Left ventricle myocardium inferior (tissue), 1 donor: ENCODE data around the gene JADE1. TPM values are rescaled to one million over a fixed set of nuclear protein-coding genes. Genes with fewer than 3 reads are reported as not detected.

Experiments used
- DNase-seq: peaks from one replicate; pipeline ENCODE4 v3.0.0-alpha.2; 2020
- H3K27ac ChIP-seq: fragments of 200-600 bp; replicated peaks from 2 replicates; pipeline ENCODE4 v1.8.0; 2021
- H3K27me3 ChIP-seq: fragments of 200-600 bp; 2 replicates; pipeline ENCODE4 v1.8.0; 2021; ENCODE audit warnings: low read depth
- H3K36me3 ChIP-seq: fragments of 200-600 bp; 2 replicates; pipeline ENCODE4 v1.8.0; 2021
- H3K4me1 ChIP-seq: fragments of 200-600 bp; 2 replicates; pipeline ENCODE4 v1.8.0; 2021
- H3K4me3 ChIP-seq: fragments of 200-600 bp; 2 replicates; pipeline ENCODE4 v1.8.0; 2021; ENCODE audit warnings: mild to moderate bottlenecking, moderate library complexity
- H3K9me3 ChIP-seq: fragments of 200-600 bp; replicated peaks from 2 replicates; pipeline ENCODE4 v1.8.0; 2021
- intact Hi-C: fragments of 100-400 bp; cut with micrococcal nuclease; formaldehyde crosslinking; loops from one replicate; pipeline ENCODE4 v1.11.0; 2022
- total RNA-seq: library from RNA; stranded (reverse); fragmentation: NEBNext Ultra II Directional; extraction: Animal tissue kit (Norgen Biotek cat#: 25700); gene quantifications from one replicate; pipeline ENCODE4 v1.2.1, GENCODE V29; 2021
- TF ChIP-seq, protein P1 (sequence below): fragments of 200-600 bp; IDR thresholded peaks from 2 replicates; pipeline ENCODE4 v1.8.0; 2021; ENCODE audit warnings: antibody characterized with exemption, mild to moderate bottlenecking, borderline replicate concordance
- donor health status: DM: no; HTN: yes; CAD: no; lungs with severe emphysema.

JADE1 gene
- total RNA-seq, 1 donor from 2014 or later: 22.1 TPM

DNA sequence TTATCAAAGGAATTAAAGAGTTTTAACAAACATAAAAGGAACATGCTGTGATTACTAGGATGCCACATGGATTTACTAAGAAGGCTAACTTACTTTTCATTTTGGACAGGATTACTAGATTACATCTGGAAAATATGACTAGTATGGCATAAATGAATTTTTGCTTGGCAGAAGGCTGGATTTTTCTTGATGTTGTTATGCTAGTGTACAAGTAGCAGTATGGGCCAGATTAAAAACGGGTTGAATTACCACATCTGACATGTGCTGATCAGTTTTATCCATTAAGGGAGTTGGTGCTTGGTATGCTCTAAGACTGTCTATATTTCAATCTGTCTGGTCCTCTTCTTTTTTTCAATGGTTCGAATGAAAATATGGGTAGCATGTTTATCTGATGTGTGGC is 70.5 kb downstream of the JADE1 start:
- Histone ChIP-seq H3K27me3 (no peaks in the 10 kb centered on the region), H3K4me3 (no peak overlapping the region), H3K4me1 (no peaks in the 10 kb centered on the region), H3K36me3 (peaks cover 4% of the 10 kb centered on the region), H3K27ac (no peak overlapping the region), H3K9me3 (no peaks in the 10 kb centered on the region)
- DNase-seq: no peak
- TF ChIP-seq, protein P1, sequence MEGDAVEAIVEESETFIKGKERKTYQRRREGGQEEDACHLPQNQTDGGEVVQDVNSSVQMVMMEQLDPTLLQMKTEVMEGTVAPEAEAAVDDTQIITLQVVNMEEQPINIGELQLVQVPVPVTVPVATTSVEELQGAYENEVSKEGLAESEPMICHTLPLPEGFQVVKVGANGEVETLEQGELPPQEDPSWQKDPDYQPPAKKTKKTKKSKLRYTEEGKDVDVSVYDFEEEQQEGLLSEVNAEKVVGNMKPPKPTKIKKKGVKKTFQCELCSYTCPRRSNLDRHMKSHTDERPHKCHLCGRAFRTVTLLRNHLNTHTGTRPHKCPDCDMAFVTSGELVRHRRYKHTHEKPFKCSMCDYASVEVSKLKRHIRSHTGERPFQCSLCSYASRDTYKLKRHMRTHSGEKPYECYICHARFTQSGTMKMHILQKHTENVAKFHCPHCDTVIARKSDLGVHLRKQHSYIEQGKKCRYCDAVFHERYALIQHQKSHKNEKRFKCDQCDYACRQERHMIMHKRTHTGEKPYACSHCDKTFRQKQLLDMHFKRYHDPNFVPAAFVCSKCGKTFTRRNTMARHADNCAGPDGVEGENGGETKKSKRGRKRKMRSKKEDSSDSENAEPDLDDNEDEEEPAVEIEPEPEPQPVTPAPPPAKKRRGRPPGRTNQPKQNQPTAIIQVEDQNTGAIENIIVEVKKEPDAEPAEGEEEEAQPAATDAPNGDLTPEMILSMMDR: no peak
- intact Hi-C loops: no loop called here

GRCh38 chr4:128880662-128881061 is 71.2 kb downstream of the JADE1 start:
- Histone ChIP-seq H3K4me1 (no peaks in the 10 kb centered on the region), H3K36me3 (no peaks in the 10 kb centered on the region)

DNA sequence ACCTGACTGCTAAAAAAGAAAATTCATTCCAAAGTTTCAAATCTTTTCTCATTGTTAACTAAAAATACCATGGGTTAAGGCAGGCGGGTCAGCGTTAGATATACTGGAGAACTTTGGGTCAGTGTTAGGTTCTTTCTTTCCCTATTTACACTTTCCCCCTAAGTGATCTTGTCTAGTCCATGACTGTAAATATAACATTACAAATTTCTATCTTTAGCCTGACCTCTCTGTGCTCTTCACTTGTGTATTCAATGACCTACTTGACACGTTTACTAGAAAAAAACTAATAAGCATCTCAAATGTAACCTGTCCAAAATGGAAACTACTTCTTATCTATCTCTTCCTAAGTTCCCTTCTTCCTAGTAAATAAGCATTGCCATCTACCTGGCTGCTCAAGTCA is 95.3 kb downstream of the JADE1 start:
- no peak overlapping the region for H3K4me3 ChIP-seq
- peaks cover 9% of the 10 kb centered on the region for H3K4me1 ChIP-seq
- no peak for DNase-seq
- H3K27me3 ChIP-seq: no peaks in the 10 kb centered on the region
- TF ChIP-seq, protein P1: no peak
- no peaks in the 10 kb centered on the region for H3K36me3 ChIP-seq
- H3K9me3 ChIP-seq: no peaks in the 10 kb centered on the region
- H3K27ac ChIP-seq: no peak overlapping the region
- intact Hi-C loops: no loop called here

More at GRCh38 chr4:128880662-128881061, 71.2 kb downstream of the JADE1 start:
- intact Hi-C loops: no loop called here
- Histone ChIP-seq H3K9me3 (no peaks in the 10 kb centered on the region), H3K27me3 (no peaks in the 10 kb centered on the region), H3K27ac (no peak overlapping the region), H3K4me3 (no peak overlapping the region)
- TF ChIP-seq, protein P1: no peak
- DNase-seq: no peak

DNA sequence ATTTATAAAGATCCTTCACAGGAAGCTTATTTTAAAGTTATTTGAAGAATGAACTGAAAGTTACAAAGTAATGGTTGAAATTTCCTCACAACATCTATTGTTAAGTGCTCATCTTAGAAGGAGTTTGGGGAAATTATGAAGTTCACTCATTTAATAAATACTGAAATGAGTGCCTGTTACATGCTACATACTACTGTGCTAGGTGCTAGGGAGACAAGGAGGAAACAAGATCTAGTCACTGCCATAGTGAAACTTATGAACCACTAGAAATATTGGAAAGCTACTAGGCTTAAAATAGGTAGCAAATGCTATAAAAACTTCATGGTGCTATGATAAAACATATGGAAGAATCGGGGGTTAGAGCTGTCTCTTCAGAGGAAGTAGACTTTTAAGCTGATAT is 97.1 kb downstream of the JADE1 start:
- intact Hi-C loops: no loop called here
- TF ChIP-seq, protein P1: no peak

GRCh38 chr4:128907981-128908380 is 98.5 kb downstream of the JADE1 start:
- TF ChIP-seq, protein P1: no peak
- Histone ChIP-seq H3K27me3 (no peaks in the 10 kb centered on the region), H3K27ac (no peak overlapping the region), H3K4me1 (peaks cover 9% of the 10 kb centered on the region), H3K36me3 (no peaks in the 10 kb centered on the region), H3K4me3 (no peak overlapping the region), H3K9me3 (no peaks in the 10 kb centered on the region)
- no peak for DNase-seq
- intact Hi-C loops: no loop called here

More for the DNA sequence above, 97.1 kb downstream of the JADE1 start:
- Histone ChIP-seq H3K4me1 (peaks cover 9% of the 10 kb centered on the region), H3K4me3 (no peak overlapping the region), H3K27ac (no peak overlapping the region), H3K27me3 (no peaks in the 10 kb centered on the region), H3K36me3 (no peaks in the 10 kb centered on the region), H3K9me3 (no peaks in the 10 kb centered on the region)
- no peak for DNase-seq

- TF ChIP-seq, protein P1: no peak
- intact Hi-C loops: no loop called here
- Histone ChIP-seq H3K36me3 (no peaks in the 10 kb centered on the region), H3K4me1 (peaks cover 9% of the 10 kb centered on the region), H3K27me3 (no peaks in the 10 kb centered on the region), H3K27ac (no peak overlapping the region), H3K4me3 (no peak overlapping the region), H3K9me3 (no peaks in the 10 kb centered on the region)
- no peak for DNase-seq
Observed at GRCh38 chr4:128908735-128909134, 99.2 kb downstream of the JADE1 start.
